ENCODE measurements around the gene ANAPC2.

The ANAPC2 gene

GRCh38 chr9:137161558-137162486 is 26.5 kb downstream of the ANAPC2 start:
- ATAC-seq, result no peak

DNA sequence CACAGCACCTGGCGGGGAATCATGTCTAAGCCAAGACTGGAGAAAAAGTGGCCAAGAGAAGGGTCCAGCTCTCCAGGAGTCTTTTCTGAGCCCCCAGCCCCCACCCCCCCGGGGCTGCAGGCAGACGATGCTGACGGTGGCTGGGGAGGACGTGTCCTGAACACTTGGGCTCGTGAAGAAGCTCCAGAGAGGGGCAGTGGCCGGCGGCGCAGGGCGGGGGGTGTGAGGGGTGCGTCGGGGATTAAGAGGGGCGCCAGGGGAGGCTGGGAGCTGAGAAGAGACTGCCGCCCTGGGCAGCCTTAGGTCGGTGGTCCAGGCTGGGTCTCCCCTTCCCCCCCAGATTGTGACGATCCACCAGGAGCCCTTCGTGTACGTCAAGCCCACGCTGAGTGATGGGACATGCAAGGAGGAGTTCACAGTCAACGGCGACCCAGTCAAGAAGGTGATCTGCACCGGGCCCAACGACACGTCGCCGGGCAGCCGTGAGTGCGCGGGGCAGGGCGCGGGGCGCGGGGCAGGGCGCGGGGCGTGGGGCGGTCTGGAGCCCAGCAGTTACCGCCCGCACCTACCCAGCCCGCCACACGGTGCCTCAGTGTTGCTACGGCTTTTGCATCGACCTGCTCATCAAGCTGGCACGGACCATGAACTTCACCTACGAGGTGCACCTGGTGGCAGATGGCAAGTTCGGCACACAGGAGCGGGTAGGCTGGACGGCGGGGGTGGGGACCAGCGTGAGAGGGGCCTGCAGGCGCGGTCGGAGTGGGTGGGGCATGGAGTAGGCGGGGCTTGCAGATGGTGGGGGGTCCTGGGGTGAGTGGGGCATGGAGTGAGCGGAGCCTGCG is 27.4 kb downstream of the ANAPC2 start:
- ATAC-seq, result no peak

DNA sequence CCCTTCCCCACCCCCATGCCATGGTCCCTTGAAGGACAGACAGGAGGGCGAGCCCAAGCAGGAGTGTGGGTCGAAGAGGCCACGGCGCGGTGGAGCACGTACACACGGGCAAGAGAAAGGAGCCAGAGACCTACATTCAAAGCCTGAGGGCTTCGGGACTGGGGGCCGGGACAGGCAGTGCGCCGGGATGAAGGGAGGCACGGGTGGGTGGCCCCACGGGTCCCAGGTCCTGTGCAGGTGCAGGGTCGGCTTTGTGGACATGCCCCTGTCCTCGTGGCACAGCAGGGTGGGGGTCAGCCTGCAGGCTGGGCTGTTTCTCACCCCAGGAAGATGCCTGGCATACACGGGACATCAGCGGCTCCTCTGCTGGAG is 28.3 kb downstream of the ANAPC2 start:
- ATAC-seq, result no peak

- no peak for ATAC-seq
Measured at GRCh38 chr9:137159105-137160053, 29.0 kb downstream of the ANAPC2 start.

- no peak for ATAC-seq
Measured at GRCh38 chr9:137158625-137159024, 29.7 kb downstream of the ANAPC2 start.

GRCh38 chr9:137157618-137158415 is 30.5 kb downstream of the ANAPC2 start:
- no peak for ATAC-seq

GRCh38 chr9:137156567-137157375 is 31.6 kb downstream of the ANAPC2 start:
- peak; percentile 58 to 70 for ATAC-seq

DNA sequence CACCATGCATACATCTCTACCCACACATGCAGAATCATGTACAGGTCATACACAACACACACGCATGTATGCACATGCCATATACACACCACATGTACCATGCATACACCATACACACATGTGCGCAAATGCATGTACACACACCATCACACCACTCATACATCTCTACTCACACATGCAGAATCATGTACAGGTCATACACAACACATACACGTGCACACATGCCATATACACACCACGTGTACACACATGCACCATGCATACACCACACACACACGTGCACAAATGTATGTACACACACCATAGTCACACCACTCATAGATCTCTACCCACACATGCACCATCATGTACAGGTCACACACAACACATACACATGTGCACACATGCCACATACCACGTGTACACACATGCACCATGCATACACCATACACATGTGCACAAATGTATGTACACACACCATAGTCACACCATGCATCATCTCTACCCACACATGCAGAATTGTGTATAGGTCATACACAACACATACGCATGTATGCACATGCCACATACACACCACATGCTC is 35.4 kb downstream of the ANAPC2 start:
- ATAC-seq, result no peak

DNA sequence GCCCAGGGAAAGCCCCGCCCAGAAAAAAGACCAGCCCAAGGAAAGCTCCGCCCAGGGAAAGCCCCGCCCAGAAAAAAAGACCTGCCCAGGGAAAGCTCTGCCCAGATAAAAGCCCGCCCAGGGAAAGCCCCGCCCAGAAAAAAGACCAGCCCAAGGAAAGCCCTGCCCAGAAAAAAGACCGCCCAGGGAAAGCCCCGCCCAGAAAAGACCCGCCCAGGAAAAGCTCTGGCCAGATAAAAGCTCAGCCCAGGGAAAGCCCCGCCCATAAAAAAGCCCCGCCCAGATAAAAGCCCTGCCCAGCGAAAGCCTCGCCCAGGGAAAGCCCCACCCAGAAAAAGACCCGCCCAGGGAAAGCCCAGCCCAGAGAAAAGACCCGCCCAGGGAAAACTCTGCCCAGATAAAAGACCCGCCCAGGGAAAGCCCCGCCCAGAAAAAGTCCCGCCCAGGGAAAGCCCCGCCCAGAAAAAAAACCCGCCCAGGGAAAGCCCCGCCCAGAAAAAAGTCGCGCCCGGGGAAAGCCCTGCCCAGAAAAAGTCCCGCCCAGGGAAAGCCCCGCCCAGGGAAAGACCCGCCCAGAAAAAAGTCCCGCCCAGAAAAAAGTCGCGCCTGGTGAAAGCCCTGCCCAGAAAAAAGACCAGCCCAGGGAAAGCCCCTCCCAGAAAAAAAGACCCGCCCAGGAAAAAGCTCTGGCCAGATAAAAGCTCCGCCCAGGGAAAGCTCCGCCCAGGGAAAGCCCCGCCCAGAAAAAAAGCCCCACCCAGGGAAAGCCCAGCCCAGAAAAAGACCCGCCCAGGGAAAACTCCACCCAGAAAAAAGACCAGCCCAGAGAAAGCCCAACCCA is 37.5 kb downstream of the ANAPC2 start:
- ATAC-seq, result peak; percentile 33 to 47

- no peak for ATAC-seq
Measured at GRCh38 chr9:137149942-137150616, 38.3 kb downstream of the ANAPC2 start.

DNA sequence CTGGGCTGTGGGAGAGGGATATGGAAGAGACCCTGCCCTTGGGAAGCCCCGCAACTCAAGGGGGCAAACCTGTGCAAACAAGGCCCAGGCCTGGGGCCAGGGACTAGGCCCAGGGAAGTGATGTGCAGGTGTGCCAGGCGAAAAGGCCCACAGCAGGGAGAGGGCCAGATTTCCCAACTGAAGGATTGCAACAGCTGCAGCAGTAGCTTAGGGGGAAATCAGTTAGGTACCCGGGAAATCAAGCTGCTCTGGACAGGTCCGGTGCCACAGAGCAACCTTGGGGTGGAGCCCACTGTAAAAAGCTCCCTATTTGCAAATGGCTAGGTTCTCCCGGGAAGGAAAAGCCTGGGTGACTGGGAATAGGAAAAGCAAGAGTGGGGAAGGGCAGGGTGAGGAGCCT is 39.0 kb downstream of the ANAPC2 start:
- ATAC-seq, result no peak

DNA sequence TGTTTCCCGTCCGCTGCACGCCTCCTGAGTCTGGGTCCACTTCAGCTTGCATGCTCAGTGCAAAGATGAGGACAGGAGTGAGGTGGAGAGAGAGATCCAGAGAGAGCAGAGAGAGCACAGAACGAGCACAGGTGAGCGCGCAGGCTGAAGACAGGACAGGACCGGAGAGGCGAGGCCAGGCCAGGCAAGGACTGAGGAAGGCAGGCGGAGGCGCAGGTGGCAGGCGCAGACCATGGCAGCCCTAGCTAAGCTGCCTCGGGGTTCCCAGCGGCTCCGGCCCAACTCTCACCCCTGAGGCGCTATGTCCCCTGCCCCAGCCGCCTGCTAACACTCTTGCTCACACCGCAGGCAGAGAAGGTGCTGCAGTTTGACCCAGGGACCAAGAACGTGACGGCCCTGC is 39.7 kb downstream of the ANAPC2 start:
- no peak for ATAC-seq

DNA sequence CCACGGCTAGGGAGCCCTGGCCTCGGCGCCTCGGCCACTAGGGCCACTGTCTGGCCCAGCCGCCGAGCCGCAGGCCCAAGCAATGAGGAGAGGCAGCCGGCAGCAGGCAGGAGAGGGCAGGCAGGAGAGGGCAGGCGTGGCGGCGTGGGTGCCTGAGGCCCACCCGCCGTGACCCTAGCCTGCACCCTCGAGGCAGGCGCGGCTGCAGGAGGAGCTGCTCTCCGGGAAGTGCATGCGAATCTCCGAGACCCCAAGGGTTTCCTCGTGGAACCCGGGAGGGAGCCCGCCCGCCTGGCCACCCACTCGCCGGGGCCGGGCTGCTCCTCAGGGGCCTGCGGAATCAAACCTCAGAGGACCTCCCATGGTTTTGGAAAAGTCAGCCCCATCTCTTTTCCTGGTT is 40.1 kb downstream of the ANAPC2 start:
- no peak for ATAC-seq

DNA sequence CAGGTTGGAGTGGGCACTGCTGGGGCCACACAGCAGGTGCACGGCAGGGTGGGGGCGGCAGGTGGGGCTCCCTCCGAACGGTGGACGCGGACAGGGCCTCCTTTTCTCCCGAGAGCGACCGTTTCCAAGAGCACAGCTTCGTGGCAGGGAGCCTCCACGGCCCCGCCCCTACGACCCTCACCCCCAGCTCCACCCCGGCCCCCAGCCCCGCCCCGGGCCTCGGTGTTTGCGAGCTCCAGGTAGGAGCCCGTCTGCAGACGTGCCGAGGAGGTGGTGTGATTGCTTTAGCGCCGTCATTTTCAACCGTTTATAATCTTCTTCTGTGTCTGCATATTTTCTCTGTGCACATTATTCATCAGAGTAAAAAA is 40.6 kb downstream of the ANAPC2 start:
- ATAC-seq, result no peak

GRCh38 chr9:137147091-137147792 is 41.1 kb downstream of the ANAPC2 start:
- ATAC-seq, result no peak

DNA sequence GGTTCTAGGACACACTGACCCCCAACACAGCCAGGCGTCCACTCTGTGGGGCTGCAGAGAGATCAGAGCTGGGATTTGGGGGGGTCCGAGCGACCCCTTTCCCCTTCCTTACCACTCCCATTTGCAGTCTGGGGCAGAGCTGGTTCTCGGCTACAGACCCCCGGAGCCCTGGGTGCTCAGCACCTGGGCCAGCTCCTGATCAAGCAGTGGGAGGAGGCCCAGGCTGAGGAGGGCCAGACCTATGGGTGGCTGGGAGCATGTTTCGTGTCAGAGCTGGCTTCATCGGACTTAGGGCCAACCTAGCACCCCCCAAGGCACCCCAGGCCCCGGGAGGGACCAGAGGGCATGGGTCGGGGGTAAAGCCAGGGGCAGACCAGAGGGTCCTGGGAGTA is 41.8 kb downstream of the ANAPC2 start:
- ATAC-seq, result no peak

DNA sequence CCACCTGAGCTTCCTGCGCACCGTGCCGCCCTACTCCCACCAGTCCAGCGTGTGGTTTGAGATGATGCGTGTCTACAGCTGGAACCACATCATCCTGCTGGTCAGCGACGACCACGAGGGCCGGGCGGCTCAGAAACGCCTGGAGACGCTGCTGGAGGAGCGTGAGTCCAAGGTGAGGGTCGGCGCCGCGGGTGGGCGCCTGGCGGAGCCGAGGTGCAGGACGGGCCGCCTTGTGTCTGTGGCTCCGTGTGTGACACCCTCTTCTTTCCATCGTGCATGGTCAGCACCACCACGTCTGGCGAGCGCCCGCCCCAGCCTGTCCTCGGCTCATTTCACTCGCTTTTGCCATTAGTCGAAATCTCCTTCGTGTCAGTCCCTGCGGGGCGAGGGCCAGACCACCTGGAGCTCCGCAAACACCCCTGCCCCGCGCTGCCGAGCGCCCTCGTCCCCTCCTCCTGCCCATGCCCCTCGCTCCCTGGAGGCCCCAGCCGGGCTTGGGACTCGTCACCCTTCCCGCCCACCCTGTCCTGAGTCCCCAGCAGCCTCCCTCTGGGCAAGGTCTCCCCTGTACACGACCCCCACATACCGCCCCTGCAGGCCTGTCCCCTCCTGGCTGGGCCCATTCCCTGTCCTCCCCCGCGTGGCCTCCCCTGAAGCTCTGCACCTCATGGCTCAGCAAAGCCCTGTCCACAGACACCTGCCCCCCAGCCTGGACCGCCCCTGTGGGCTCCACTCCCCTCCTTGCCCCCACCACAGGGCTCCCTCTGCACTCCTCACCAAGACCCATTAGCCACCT is 42.4 kb downstream of the ANAPC2 start:
- no peak for ATAC-seq

- ATAC-seq, result no peak
Measured at GRCh38 chr9:137143459-137143858, 44.9 kb downstream of the ANAPC2 start.
